Measurements from ENCODE around the gene ZBTB7C. TPM values are rescaled to one million over a fixed set of nuclear protein-coding genes. Genes with fewer than 3 reads are reported as not detected.

ZBTB7C gene
- total RNA-seq, 1 donor from 2014 or later: 0.17 TPM

GRCh38 chr18:48215876-48216638 lies 193.1 kb downstream of the ZBTB7C start:
- no peak overlapping the region for H3K4me3 ChIP-seq (ENCODE audit: low read depth, low read length)
- no peak for DNase-seq (ENCODE audit: low read depth)
- TF ChIP-seq CTCF (conservative IDR thresholded peaks at IDR 0.05; ENCODE audit: low read depth, low read length): no peak

- TF ChIP-seq CTCF (conservative IDR thresholded peaks at IDR 0.05; ENCODE audit: low read depth, low read length): no peak
- H3K4me3 ChIP-seq (ENCODE audit: low read depth, low read length): no peak overlapping the region
- DNase-seq (ENCODE audit: low read depth): no peak
Observed at GRCh38 chr18:48213791-48214190, 195.4 kb downstream of the ZBTB7C start.

- no peak overlapping the region for H3K4me3 ChIP-seq (ENCODE audit: low read depth, low read length)
- no peak for TF ChIP-seq CTCF (conservative IDR thresholded peaks at IDR 0.05; ENCODE audit: low read depth, low read length)
- no peak for DNase-seq (ENCODE audit: low read depth)
Observed at GRCh38 chr18:48208432-48209140, 200.6 kb downstream of the ZBTB7C start.

GRCh38 chr18:48207733-48208132 lies 201.4 kb downstream of the ZBTB7C start:
- TF ChIP-seq CTCF (conservative IDR thresholded peaks at IDR 0.05; ENCODE audit: low read depth, low read length): no peak
- H3K4me3 ChIP-seq (ENCODE audit: low read depth, low read length): no peak overlapping the region
- no peak for DNase-seq (ENCODE audit: low read depth)

- no peak for DNase-seq (ENCODE audit: low read depth)
- H3K4me3 ChIP-seq (ENCODE audit: low read depth, low read length): no peak overlapping the region
- TF ChIP-seq CTCF (conservative IDR thresholded peaks at IDR 0.05; ENCODE audit: low read depth, low read length): no peak
Observed at GRCh38 chr18:48206887-48207286, 202.3 kb downstream of the ZBTB7C start.

GRCh38 chr18:48203961-48204666 lies 205.1 kb downstream of the ZBTB7C start:
- H3K4me3 ChIP-seq (ENCODE audit: low read depth, low read length): no peak overlapping the region
- TF ChIP-seq CTCF (conservative IDR thresholded peaks at IDR 0.05; ENCODE audit: low read depth, low read length): no peak
- DNase-seq (ENCODE audit: low read depth): no peak

Measured in epithelial cell of proximal tubule (primary cell).